Smooth muscle cell of the umbilical artery (primary cell): ENCODE data around the gene LNPEP. TPM values are rescaled to one million over a fixed set of nuclear protein-coding genes. Genes with fewer than 3 reads are reported as not detected.

Experiments used
- total RNA-seq: library from RNA; depleted of rRNA; stranded (reverse); fragments of >200 nt; gene quantifications from 2 replicates; pipeline ENCODE4 v1.2.3, GENCODE V29; 2014

The LNPEP gene
- 38.9 and 57.8 TPM in 2 replicates for total RNA-seq

GRCh38 chr5:96935559-96936430 is at the start of gene LNPEP:
LNPEP (plus strand) TSS chr5:96936080; CDS start chr5:96936156, 76 bp downstream.

Other genes starting within 250 kb of the LNPEP start
- gene ERAP1, start 128.1 kb upstream of the LNPEP start, total RNA-seq = 41.2 and 54.6 TPM in 2 replicates
- gene ERAP2, start 59.6 kb upstream of the LNPEP start, total RNA-seq = 5.8 and 44.5 TPM in 2 replicates
- 0.89 TPM in 1 of 2 replicates, not detected in the other for gene LIX1, start 206.5 kb downstream of the LNPEP start, total RNA-seq
- 32.4 and 52.7 TPM in 2 replicates for gene RIOK2, start 247.2 kb downstream of the LNPEP start, total RNA-seq